ENCODE data around the gene TMED5.
"Not testable (repeated sequence)": the region's sequence is repeated elsewhere in the genome, so short reads cannot be mapped to it uniquely, and the experiment has no call there.

The TMED5 gene

GRCh38 chr1:93179886-93180722, at the start of gene TMED5:
Gene TMED5 (minus strand): TSS chr1:93180413. CDS start chr1:93180242, 171 bp downstream.
- peak; percentile 97 to 98 for DNase-seq

DNA sequence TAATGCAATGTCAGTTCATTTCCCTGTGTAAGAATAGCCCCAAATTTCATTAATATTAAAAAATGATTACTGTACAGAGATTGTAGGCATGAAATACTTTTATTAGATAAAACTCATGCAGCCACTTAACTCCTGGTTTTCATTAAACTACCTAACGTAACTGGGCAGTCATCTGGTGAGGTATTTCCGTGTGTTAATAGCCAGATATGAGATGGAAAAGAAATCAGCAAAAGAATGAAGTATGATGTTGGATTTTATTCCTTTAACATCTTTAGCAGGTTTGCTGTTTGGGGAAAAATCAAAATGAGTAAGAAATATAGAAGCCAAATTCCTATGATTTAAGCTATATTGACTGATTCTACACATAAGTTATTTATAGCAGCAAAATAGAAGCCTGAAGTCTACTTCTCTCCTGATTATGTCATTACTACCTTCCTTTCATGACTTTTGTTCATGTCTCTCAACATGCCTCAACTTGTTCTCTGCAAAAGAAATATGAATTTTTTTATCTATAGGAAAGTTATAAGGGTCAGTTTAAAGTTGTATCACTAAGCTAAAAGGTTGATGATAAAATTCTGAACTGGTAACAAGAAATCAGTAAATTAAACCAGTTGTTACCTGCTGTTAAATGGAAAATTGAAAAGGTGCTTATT, 42.9 kb upstream of the TMED5 start:
- no peak for DNase-seq

- no peak for DNase-seq
Measured at GRCh38 chr1:93221913-93222312, 41.7 kb upstream of the TMED5 start.

DNA sequence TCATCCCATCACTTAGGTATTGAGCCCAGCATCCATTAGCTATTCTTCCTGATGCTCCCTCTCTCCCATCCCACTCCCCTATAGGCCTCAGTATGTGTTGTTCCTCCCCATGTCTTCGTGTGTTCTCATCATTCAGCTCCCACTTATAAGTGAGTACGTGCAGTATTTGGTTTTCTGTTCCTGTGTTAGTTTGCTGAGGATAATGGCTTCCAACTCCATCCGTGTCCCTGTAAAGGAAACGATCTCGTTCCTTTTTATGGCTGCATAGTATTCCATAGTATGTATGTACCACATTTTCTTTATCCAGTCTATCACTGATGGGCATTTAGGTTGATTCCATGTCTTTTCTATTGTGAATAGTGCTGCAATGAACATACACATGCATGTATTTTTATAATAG, 40.5 kb upstream of the TMED5 start:
- not testable (repeated sequence) for DNase-seq

- DNase-seq = peak in 1 of 2 donors; percentile 31
Measured at GRCh38 chr1:93219443-93219842, 39.2 kb upstream of the TMED5 start.

- DNase-seq = no peak
Measured at GRCh38 chr1:93215322-93215721, 35.1 kb upstream of the TMED5 start.

DNA sequence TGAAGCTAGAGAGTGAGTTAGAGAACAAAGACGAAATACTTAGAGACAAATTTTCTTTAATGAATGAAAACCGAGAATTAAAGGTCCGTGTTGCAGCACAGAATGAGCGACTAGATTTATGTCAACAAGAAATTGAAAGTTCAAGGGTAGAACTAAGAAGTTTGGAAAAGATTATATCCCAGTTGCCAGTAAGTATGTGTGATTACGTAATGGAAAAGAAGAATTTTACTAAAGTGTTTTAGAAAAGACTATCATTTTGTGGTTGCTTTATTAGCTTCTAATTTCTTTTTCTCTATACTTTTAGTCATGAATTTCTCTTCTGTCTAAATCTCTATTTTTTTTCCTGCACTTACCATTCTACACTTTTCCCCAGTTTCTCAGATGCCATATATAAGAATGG, 27.0 kb upstream of the TMED5 start:
- no peak for DNase-seq

- DNase-seq = no peak
Measured at GRCh38 chr1:93206567-93206954, 26.3 kb upstream of the TMED5 start.

DNA sequence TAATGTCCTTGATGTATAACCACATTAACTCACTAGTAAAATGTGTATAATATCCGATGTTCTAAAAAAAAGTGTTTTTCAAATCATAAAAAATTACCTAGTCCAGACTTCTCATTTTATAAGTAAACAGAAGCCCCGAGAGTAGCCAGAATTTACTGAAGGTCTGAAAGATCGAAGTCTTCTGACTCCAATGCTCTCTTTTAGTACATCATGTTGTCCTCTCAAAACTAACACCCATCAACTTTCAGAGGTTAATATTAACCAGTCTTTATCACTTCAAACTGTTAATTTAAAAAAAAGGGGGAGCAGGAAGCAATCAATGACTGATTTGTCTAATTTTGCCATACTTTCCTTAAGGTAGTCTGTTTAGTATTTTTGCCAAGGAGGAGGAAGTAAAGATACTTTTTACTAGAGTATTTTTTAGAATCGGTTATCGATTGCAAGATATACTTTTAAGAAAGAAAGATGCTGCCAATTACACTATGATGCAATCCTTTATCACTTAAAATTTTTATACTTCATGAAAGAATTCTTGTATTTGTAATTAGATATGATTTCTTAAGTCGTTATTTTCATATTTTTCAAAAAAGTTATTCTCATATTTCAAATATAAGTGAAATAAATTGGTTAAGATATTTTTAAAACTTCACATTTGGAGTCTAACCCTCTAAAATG, 25.8 kb upstream of the TMED5 start:
- no peak for DNase-seq

DNA sequence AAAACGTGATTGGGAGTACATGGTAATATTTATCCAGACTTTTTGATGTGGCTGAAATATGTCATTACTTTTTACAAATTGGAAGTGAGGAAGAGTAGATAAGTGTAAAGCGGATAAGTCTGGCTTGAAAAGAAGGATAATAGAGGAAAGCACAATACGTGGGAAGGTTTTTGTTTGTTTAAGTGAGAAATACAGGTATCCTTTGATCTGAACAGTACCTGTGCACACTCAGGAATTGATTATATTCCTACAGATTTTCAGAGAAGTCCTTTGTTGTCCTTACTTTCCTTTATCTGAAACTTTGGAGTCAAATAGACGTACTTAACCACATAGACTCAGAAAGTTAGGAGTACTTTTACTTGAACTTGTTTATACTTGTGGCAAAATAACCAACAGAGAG, 20.5 kb upstream of the TMED5 start:
- no peak for DNase-seq

GRCh38 chr1:93200086-93200620, 19.9 kb upstream of the TMED5 start:
- DNase-seq = no peak

- no peak for DNase-seq
Measured at GRCh38 chr1:93199150-93199549, 18.9 kb upstream of the TMED5 start.

DNA sequence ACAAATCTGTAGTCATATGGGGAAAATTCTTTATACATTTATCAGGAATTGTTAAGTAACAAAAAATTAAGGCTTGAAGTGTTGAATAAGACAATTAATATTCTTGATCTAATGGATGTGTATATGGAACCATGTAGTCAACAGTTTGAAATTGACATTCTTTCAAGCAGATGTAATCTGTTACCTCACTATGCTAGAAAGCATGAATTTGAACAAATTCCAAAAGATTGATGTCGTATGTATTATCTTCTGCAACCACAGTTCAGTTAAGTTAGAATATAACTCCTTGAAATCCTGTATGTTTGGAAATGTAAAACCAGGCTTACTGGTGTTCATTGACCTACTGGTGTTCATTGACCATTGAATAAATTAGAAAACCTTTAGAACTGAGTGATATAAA, 16.4 kb upstream of the TMED5 start:
- DNase-seq = no peak

GRCh38 chr1:93194231-93194990, 14.2 kb upstream of the TMED5 start:
- DNase-seq = no peak

GRCh38 chr1:93190432-93190831, 10.2 kb upstream of the TMED5 start:
- no peak for DNase-seq

DNA sequence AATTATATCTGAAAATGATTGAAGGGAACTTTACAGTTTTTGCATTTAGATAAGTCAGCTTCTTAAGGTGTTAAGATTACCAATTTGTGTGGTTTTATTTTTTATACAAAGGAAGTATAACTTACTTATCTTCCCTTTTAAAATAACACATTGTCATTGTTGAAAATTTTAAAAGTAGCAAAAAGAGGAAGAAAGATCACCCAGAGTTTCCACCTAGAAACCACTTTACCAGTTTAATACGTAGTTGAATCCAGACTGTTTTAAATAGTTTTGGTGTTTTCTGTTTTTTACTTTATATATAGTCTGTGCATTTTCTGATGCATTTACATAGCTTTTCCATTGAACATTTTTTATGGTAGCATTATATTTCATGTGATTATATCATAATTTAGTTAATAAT, 6.5 kb upstream of the TMED5 start:
- no peak for DNase-seq

GRCh38 chr1:93180723-93181613, 755 bp upstream of the TMED5 start, which contains the start of gene CCDC18:
Gene CCDC18 (plus strand): TSS chr1:93180724. CDS start chr1:93183362, 2,638 bp downstream.
- peak; percentile 52 to 69 for DNase-seq

DNA sequence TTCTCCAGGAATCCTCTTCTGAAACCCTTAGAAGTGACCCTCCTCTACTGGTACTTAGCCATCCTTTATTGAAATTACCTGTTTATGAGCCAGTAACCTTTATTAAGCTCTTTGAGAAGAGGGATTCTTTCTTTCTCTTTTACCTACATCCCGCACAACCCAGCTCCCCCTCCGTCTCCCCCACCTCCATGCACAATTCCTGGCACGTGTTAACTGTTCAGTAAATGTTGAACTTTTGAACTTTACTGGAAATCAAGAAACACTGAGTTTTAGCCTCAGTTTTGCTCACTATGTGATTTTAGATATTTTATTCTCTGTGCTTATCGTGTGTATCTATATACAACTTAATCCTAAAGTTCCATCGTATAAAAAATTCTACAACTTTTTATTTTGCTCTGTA, 1.8 kb downstream of the TMED5 start:
- no peak for DNase-seq

DNA sequence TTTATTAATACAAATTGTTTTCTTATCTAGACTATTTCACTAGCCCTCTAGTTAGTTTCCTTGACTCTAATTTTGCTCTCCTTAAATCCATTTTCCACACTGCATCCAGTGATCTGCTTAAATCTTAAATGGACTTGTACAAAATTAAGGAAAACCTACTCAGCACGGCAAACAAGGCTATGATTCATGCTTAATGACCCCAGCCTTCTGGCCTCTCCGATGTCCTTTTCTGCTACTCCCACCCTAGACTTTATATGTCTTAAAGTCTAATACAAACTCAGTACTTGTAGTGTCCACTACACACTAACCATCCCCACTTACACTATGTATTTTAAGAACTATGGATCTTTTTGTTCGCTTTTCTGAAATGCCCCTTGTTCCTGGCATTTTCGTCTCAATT, 2.2 kb downstream of the TMED5 start:
- no peak for DNase-seq

DNA sequence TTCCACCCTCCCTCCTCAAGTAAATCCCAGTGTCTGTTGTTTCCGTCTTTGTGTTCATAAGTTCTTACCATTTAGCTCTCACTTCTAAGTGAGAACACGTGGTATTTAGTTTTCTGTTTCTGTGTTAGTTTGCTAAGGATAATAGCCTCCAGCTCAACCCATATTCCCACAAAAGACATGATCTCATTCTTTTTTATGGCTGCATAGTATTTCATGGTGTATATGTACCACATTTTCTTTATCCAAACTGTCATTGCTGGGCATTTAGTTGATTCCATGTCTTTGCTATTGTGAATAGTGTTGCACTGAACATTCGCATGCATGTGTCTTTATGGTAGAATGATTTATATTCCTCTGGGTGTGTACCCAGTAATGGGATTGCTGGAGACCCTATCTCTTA, 5.6 kb downstream of the TMED5 start:
- DNase-seq = not testable (repeated sequence)

DNA sequence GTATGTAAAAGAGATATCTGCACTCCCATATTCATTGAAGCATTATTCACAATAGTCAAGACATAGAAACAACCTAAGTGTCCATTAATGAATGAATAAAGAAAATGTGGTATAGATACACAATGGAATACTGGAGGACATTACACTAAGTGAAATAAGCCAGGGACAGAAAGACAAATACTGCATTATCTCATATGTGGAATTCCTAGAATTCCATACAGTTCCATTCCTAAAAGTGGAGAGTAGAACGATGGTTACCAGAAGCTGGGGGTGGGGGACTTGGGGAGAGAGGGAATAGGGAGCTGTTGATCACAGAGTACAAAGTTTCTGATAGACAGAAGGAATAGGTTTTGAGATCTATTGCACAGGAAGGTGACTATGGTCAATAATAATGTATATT, 7.4 kb downstream of the TMED5 start:
- no peak for DNase-seq

Measured in CD4-positive, alpha-beta T cell treated with Interferon alpha-2 for 1 hour (primary cell).